SK-N-SH (cell line): Measurements from ENCODE around the gene STK4. TPM values are rescaled to one million over a fixed set of nuclear protein-coding genes. Genes with fewer than 3 reads are reported as not detected.

Experiments
- CTCF ChIA-PET: fragments of 300-600, 350-600 bp; formaldehyde crosslinking; extraction: SDS; loops from one replicate; lab custom pipeline; 2021; lab: Yijun Ruan, JAX
- POLR2A ChIA-PET: fragments of 350-600 bp; sonication (Branson Sonifier 250); formaldehyde crosslinking; extraction: SDS; loops from one replicate; lab custom pipeline; 2020; ENCODE audit warnings: antibody characterized with exemption, inconsistent platforms; lab: Yijun Ruan, JAX
- DNase-seq: peaks from one replicate; pipeline ENCODE4 v3.0.0; 2012
- H2AFZ ChIP-seq: fragments of 200-600 bp; sonication (generic); 2 replicates; pipeline ENCODE4 v1.8.1; 2016; ENCODE audit warnings: antibody characterized with exemption, mild to moderate bottlenecking, low read depth
- H3F3A ChIP-seq: fragments of 200-600 bp; sonication (generic); replicated peaks from 2 replicates; pipeline ENCODE3; 2016; ENCODE audit warnings: antibody characterized with exemption, mild to moderate bottlenecking; ENCODE audit not compliant: insufficient read depth
- H3K27ac ChIP-seq, 2 experiments: fragments of 200-500 bp in 1 of 2; fragments of 200-600 bp in 1 of 2; sonication (Bioruptor generic) in 1 of 2; sonication (generic), shearing (Covaris generic) in 1 of 2; 2 replicates each; pipeline versions ENCODE4 v1.5.1 to v1.6.1; 2014 to 2016; ENCODE audit warnings: low read depth in 2 of 2, inconsistent platforms in 1 of 2, low read length in 1 of 2, mild to moderate bottlenecking in 1 of 2, mixed read lengths in 1 of 2
- H3K27me3 ChIP-seq: fragments of 200-600 bp; sonication (generic), shearing (Covaris generic); 2 replicates; pipeline ENCODE4 v1.6.1; 2016; ENCODE audit warnings: mixed run types; ENCODE audit not compliant: insufficient read depth
- H3K36me3 ChIP-seq, 2 experiments: fragments of 200-500 bp in 1 of 2; fragments of 200-600 bp in 1 of 2; sonication (Bioruptor generic) in 1 of 2; sonication (generic) in 1 of 2; replicated peaks in 1 of 2; 2 replicates each; pipeline versions ENCODE3 to v1.5.1; 2014 to 2016; ENCODE audit warnings: low read length in 1 of 2, mild to moderate bottlenecking in 1 of 2; ENCODE audit not compliant: insufficient read depth in 2 of 2, control insufficient read depth in 1 of 2
- H3K4me1 ChIP-seq, 2 experiments: fragments of 200-500 bp in 1 of 2; fragments of 200-600 bp in 1 of 2; sonication (Bioruptor generic) in 1 of 2; sonication (generic), shearing (Covaris generic) in 1 of 2; 2 replicates each; pipeline versions ENCODE4 v1.5.1 to v1.6.1; 2014 to 2016; ENCODE audit warnings: low read depth in 1 of 2, low read length in 1 of 2, mixed run types in 1 of 2; ENCODE audit not compliant: insufficient read depth in 2 of 2, control insufficient read depth in 1 of 2
- H3K4me2 ChIP-seq: fragments of 200-600 bp; sonication (generic), shearing (Covaris generic); 2 replicates; pipeline ENCODE4 v1.6.1; 2017; ENCODE audit warnings: mixed run types
- H3K4me3 ChIP-seq, 2 experiments: fragments of 200-500 bp in 1 of 2; fragments of 200-600 bp in 1 of 2; sonication (Bioruptor generic) in 1 of 2; sonication (generic), shearing (Covaris generic) in 1 of 2; 2 replicates each; pipeline versions ENCODE4 v1.5.1 to v1.8.1; 2014 to 2016; ENCODE audit warnings: low read depth in 2 of 2, inconsistent platforms in 1 of 2, low read length in 1 of 2, mild to moderate bottlenecking in 1 of 2, mixed read lengths in 1 of 2, moderate library complexity in 1 of 2
- H3K79me2 ChIP-seq: fragments of 200-600 bp; sonication (generic); 2 replicates; pipeline ENCODE4 v1.8.1; 2017; ENCODE audit warnings: mild to moderate bottlenecking; ENCODE audit not compliant: insufficient read depth
- H3K9ac ChIP-seq: fragments of 200-600 bp; sonication (generic); 2 replicates; pipeline ENCODE4 v1.6.1; 2017; ENCODE audit warnings: mixed run types
- H3K9me2 ChIP-seq: fragments of 200-600 bp; sonication (generic); 2 replicates; pipeline ENCODE4 v1.6.1; 2017; ENCODE audit warnings: mixed run types
- H3K9me3 ChIP-seq: fragments of 200-600 bp; sonication (generic); 2 replicates; pipeline ENCODE4 v1.6.1; 2017; ENCODE audit warnings: mixed run types, mild to moderate bottlenecking, moderate library complexity
- H4K20me1 ChIP-seq: fragments of 200-600 bp; sonication (generic); 2 replicates; pipeline ENCODE4 v1.6.1; 2017; ENCODE audit warnings: mild to moderate bottlenecking, mixed run types; ENCODE audit not compliant: insufficient read depth
- EP300 ChIP-seq, 2 experiments: IDR thresholded peaks; 2 replicates each; pipeline versions ENCODE4 v1.4.0 to v1.6.1; 2012; ENCODE audit warnings: borderline replicate concordance in 1 of 2, low read depth in 1 of 2, low read length in 1 of 2
- EZH2phosphoT487 ChIP-seq: fragments of 200-600 bp; sonication (generic); IDR thresholded peaks from 2 replicates; pipeline ENCODE4 v1.6.1; 2017; ENCODE audit warnings: low read depth, mixed run types, mild to moderate bottlenecking, antibody characterized with exemption, moderate library complexity, borderline replicate concordance
- GATA2 ChIP-seq: sonication (generic); formaldehyde crosslinking; IDR thresholded peaks from 2 replicates; pipeline ENCODE4 v1.5.0; 2020; ENCODE audit warnings: mild to moderate bottlenecking, missing genetic modification reagents
- NFIC ChIP-seq: IDR thresholded peaks from 2 replicates; pipeline ENCODE4 v1.4.0; 2012; ENCODE audit warnings: borderline replicate concordance
- SMC3 ChIP-seq: IDR thresholded peaks from 2 replicates; pipeline ENCODE4 v1.6.1; 2012; ENCODE audit warnings: low read depth, low read length, improper control_type of control experiment
- TCF12 ChIP-seq: IDR thresholded peaks from 2 replicates; pipeline ENCODE4 v1.4.0; 2012
- TEAD4 ChIP-seq: IDR thresholded peaks from 2 replicates; pipeline ENCODE4 v1.4.0; 2012; ENCODE audit warnings: mild to moderate bottlenecking, borderline replicate concordance; ENCODE audit not compliant: insufficient read depth
- YY1 ChIP-seq: IDR thresholded peaks from 2 replicates; pipeline ENCODE4 v1.4.0; 2012; ENCODE audit warnings: low read depth, mild to moderate bottlenecking
- polyA plus RNA-seq, 3 experiments: library from polyadenylated mRNA; depleted of rRNA; stranded (reverse); fragments of >200 nt; gene quantifications; 2 replicates each; pipeline ENCODE4 v1.2.3, GENCODE V29; 2012
- TF ChIP-seq, protein P1 (sequence below): IDR thresholded peaks from 2 replicates; pipeline ENCODE4 v1.6.1; 2012; ENCODE audit warnings: mild to moderate bottlenecking, low read depth, low read length, moderate library complexity
- TF ChIP-seq, protein P2 (sequence below): IDR thresholded peaks from 2 replicates; pipeline ENCODE4 v1.4.0; 2012; ENCODE audit warnings: low read depth, borderline replicate concordance
- TF ChIP-seq, protein P3 (sequence below): fragments of 150-350 bp; IDR thresholded peaks from 2 replicates; pipeline ENCODE4 v1.6.1; 2017; ENCODE audit warnings: antibody characterized with exemption, low read length, low read depth, borderline replicate concordance
- TF ChIP-seq, protein P4 (sequence below): IDR thresholded peaks from 2 replicates; pipeline ENCODE4 v1.4.0; 2012; ENCODE audit warnings: low read depth, borderline replicate concordance
- TF ChIP-seq, protein P5 (sequence below): IDR thresholded peaks from 2 replicates; pipeline ENCODE4 v1.4.0; 2012; ENCODE audit warnings: low read depth

The STK4 gene
- polyA plus RNA-seq, 1 of the 3 experiments (the other 2 are of a cell fraction): 11.4 TPM

DNA sequence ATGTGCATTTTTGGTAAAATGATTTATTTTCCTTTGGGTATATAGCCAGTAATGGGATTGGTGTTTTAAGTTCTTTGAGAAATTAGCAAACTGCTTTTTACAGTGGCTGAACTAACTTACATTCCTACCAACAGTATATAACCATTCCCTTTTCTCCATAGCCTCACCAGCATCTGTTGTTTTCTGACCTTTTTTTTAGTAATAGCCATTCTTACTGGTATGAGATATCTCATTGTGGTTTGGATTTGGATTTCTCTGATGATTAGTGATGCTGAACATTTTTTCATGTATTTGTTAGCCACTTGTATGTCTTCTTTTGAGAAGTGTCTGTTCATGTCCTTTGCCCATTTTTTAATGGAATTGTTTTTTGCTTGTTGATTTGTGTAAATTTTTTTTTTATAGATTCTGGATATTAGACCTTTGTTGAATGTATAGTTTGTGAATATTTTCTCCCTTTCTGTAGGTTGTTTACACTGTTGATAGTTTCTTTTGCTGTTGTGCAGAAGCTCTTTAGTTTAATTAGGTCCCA, 42.3 kb downstream of the STK4 start:
- H3K27me3 ChIP-seq: no peaks in the 10 kb centered on the region
- H3K36me3 ChIP-seq: peaks cover 4 to 44% of the 10 kb centered on the region in 2 experiments
- TF ChIP-seq EZH2phosphoT487: no peak
- TF ChIP-seq, protein P1, sequence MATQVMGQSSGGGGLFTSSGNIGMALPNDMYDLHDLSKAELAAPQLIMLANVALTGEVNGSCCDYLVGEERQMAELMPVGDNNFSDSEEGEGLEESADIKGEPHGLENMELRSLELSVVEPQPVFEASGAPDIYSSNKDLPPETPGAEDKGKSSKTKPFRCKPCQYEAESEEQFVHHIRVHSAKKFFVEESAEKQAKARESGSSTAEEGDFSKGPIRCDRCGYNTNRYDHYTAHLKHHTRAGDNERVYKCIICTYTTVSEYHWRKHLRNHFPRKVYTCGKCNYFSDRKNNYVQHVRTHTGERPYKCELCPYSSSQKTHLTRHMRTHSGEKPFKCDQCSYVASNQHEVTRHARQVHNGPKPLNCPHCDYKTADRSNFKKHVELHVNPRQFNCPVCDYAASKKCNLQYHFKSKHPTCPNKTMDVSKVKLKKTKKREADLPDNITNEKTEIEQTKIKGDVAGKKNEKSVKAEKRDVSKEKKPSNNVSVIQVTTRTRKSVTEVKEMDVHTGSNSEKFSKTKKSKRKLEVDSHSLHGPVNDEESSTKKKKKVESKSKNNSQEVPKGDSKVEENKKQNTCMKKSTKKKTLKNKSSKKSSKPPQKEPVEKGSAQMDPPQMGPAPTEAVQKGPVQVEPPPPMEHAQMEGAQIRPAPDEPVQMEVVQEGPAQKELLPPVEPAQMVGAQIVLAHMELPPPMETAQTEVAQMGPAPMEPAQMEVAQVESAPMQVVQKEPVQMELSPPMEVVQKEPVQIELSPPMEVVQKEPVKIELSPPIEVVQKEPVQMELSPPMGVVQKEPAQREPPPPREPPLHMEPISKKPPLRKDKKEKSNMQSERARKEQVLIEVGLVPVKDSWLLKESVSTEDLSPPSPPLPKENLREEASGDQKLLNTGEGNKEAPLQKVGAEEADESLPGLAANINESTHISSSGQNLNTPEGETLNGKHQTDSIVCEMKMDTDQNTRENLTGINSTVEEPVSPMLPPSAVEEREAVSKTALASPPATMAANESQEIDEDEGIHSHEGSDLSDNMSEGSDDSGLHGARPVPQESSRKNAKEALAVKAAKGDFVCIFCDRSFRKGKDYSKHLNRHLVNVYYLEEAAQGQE: no peak
- no peak for TF ChIP-seq NFIC
- TF ChIP-seq, protein P2, sequence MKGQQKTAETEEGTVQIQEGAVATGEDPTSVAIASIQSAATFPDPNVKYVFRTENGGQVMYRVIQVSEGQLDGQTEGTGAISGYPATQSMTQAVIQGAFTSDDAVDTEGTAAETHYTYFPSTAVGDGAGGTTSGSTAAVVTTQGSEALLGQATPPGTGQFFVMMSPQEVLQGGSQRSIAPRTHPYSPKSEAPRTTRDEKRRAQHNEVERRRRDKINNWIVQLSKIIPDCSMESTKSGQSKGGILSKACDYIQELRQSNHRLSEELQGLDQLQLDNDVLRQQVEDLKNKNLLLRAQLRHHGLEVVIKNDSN: no peak
- TF ChIP-seq, protein P3, sequence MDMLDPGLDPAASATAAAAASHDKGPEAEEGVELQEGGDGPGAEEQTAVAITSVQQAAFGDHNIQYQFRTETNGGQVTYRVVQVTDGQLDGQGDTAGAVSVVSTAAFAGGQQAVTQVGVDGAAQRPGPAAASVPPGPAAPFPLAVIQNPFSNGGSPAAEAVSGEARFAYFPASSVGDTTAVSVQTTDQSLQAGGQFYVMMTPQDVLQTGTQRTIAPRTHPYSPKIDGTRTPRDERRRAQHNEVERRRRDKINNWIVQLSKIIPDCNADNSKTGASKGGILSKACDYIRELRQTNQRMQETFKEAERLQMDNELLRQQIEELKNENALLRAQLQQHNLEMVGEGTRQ: no peak
- TF ChIP-seq EP300 (IDR thresholded peaks at IDR 0.05; ENCODE audit: borderline replicate concordance in 1 of 2, low read depth in 1 of 2, low read length in 1 of 2): no peak
- no peak for TF ChIP-seq GATA2 (CRISPR knock-in tag)
- TF ChIP-seq, protein P4, sequence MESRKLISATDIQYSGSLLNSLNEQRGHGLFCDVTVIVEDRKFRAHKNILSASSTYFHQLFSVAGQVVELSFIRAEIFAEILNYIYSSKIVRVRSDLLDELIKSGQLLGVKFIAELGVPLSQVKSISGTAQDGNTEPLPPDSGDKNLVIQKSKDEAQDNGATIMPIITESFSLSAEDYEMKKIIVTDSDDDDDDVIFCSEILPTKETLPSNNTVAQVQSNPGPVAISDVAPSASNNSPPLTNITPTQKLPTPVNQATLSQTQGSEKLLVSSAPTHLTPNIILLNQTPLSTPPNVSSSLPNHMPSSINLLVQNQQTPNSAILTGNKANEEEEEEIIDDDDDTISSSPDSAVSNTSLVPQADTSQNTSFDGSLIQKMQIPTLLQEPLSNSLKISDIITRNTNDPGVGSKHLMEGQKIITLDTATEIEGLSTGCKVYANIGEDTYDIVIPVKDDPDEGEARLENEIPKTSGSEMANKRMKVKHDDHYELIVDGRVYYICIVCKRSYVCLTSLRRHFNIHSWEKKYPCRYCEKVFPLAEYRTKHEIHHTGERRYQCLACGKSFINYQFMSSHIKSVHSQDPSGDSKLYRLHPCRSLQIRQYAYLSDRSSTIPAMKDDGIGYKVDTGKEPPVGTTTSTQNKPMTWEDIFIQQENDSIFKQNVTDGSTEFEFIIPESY: no peak
- no peak for TF ChIP-seq TCF12
- TF ChIP-seq, protein P5, sequence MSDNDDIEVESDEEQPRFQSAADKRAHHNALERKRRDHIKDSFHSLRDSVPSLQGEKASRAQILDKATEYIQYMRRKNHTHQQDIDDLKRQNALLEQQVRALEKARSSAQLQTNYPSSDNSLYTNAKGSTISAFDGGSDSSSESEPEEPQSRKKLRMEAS: no peak
- TF ChIP-seq TEAD4: no peak
- no peak for TF ChIP-seq SMC3
- no peak for TF ChIP-seq YY1
- peaks cover 34% of the 10 kb centered on the region for H3F3A ChIP-seq
- no peaks in the 10 kb centered on the region for H4K20me1 ChIP-seq
- no peaks in the 10 kb centered on the region for H3K9me3 ChIP-seq
- ChIA-PET CTCF (interaction anchor here (1.4 to 2.1 kb wide), 3 partner anchors 35 to 763 kb away, joined by 3 to 16 read pairs (median 5); no protein-coding TSS in a partner anchor), POLR2A (no interaction called here)
- no peak overlapping the region for H3K27ac ChIP-seq
- H3K4me3 ChIP-seq: no peak overlapping the region
- H3K4me2 ChIP-seq: no peak overlapping the region
- no peak for DNase-seq
- no peak overlapping the region for H3K9ac ChIP-seq
- H3K9me2 ChIP-seq: no peaks in the 10 kb centered on the region
- no peak overlapping the region for H2AFZ ChIP-seq
- H3K4me1 ChIP-seq: peaks cover 0 to 15% of the 10 kb centered on the region in 2 experiments; a peak in 2 of 4 replicates
- H3K79me2 ChIP-seq: peaks cover 26% of the 10 kb centered on the region
